Prostate gland (tissue), 2 donors: ENCODE results near the gene ATG12.

Experiments
- CTCF ChIP-seq, 4 experiments: fragments of 200-600 bp in 2 of 4; fragments of 450-650 bp in 2 of 4; sonication (generic) in 2 of 4; IDR thresholded peaks; 1 replicate in 3 of 4; 2 replicates in 1 of 4; pipeline ENCODE4 v1.5.1; 2016 to 2019; ENCODE audit warnings: antibody characterized with exemption in 4 of 4, mild to moderate bottlenecking in 2 of 4, moderate library complexity in 2 of 4
- POLR2AphosphoS5 ChIP-seq: sonication (generic); formaldehyde crosslinking; IDR thresholded peaks from one replicate; pipeline ENCODE4 v1.6.1; 2017; ENCODE audit warnings: antibody characterized with exemption

- TF ChIP-seq CTCF (IDR thresholded peaks at IDR 0.05): peak in 3 of 4 experiments; percentile 51 to 62 (median 57)
- TF ChIP-seq POLR2AphosphoS5: peak; percentile 25
Observed at GRCh38 chr5:115831163-115831768, 10.1 kb downstream of the ATG12 start.
